HUDEP-2 (cell line): Measurements from ENCODE around the gene CAMK2D.
A peak's percentile ranks its signal among the peaks of the same experiment; 100 is the strongest.
"Not testable (repeated sequence)": the region's sequence is repeated elsewhere in the genome, so short reads cannot be mapped to it uniquely, and the experiment has no call there.

Source experiments
- DNase-seq, 76 experiments: peaks; one replicate each; lab custom pipeline; 2025; ENCODE audit not compliant: unreplicated experiment in 76 of 76; lab: John Stamatoyannopoulos, UW

Gene CAMK2D

DNA sequence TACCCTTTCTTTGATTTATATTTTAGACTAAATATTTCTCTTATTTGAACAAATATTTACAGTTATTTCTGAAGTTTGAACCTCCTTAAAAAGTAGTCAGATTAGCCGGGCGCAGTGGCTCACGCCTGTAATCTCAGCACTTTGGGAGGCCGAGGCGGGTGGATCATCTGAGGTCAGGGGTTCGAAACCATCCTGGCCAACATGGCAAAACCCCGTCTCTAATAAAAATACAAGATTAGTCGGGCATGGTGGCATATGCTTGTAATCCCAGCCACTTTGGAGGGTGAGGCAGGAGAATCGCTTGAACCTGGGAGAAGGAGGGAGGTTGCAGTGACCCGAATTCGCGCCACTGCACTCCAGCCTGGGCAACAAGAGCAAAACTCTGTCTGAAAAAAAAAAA is 2.4 kb upstream of the CAMK2D start:
- DNase-seq: not testable (repeated sequence)

DNA sequence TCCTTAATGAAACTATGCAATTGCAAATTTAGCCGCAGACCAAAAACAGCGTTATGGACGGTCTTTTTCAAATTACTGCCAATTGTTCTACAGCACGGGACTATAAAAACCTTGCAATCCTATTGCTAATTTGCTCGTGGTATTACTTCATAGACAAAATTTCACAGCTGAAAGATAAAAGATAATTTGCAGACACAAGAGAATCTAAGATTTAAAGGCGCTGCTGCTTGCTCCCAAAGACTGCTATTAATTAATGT is 1.4 kb upstream of the CAMK2D start:
- DNase-seq: no peak

DNA sequence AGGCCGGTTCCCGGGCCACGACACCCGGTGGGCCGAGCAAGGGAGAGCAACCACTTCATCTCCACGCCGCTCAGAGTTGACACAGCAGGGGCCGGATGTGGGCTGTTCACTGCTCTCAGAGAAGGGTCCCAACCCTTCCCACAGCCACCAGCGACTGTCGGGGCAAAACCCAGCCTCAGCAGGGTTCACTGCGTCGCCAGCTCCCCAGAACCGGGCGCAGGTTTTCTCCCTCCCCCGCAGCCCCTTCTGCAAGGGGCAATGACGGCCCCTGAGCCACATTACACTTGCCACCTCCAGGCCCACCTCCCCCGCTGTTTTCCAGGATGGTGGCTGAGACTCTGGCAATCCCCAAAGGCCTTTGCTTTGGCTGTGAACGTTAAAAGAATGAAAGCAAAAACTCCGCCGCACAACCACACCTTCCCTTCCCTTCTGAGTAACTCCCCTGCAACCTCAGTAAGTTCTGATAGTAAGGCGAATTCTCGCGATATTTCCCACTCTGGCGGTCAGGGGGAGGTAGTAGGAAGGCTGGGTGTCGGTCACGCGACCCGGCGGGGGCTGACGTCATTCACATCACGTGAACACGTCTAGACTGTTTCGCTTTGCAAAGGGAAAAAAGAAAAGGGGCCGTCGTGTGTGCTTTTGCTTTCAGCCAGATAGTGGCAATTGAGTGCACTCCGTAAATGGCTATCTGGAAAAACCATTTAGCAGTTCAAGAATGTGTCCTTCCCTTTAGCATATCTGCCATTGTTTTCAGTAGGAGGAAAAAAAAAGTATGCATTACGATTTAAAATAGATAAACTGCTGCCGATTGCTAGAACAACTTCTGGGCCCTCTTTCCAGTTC is 869 bp upstream of the CAMK2D start:
- peak in 66 of 76 experiments; percentile 6 to 97 (median 84) for DNase-seq

DNA sequence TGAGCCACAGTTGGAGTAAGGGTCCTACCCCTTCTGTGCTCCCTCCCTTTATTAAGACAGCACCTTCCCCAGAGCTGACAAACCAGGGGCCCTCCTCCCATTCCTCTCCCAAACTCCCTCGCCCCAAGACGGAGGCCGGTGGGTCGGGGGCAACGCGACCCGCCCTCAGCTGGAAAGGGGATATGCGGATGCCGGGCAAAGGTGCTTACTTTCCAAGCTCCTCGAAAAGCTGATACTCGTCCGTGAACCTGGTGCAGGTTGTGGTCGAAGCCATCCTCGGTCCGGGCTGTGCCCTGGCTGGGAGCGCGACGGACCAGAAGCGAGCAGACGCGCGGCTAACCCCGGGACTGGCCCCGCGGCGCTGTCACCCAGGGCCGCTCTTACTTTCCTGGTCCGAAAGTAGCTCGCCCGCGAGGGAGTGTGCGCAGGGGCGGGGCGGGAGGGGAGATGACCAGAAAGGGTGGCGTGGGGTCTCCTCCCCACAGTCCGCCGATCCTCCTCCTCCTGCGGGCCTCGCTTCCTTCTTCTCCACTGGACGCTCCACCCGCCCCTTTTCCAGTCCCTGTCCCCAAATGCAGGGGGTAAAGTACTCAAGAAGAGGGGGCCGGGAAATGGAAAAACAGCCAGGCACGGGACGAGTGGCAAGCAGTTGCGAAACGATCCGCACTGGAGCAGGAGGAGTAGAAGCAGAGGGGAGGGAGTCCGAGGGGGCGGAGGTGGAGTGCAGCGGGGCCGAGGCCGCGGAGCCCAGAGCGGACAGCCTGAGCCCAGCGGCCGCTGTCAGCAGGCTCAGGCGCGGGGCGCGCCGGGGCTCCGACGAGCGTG is 531 bp downstream of the CAMK2D start:
- peak in 18 of 76 experiments; percentile 2 to 48 (median 16) for DNase-seq

DNA sequence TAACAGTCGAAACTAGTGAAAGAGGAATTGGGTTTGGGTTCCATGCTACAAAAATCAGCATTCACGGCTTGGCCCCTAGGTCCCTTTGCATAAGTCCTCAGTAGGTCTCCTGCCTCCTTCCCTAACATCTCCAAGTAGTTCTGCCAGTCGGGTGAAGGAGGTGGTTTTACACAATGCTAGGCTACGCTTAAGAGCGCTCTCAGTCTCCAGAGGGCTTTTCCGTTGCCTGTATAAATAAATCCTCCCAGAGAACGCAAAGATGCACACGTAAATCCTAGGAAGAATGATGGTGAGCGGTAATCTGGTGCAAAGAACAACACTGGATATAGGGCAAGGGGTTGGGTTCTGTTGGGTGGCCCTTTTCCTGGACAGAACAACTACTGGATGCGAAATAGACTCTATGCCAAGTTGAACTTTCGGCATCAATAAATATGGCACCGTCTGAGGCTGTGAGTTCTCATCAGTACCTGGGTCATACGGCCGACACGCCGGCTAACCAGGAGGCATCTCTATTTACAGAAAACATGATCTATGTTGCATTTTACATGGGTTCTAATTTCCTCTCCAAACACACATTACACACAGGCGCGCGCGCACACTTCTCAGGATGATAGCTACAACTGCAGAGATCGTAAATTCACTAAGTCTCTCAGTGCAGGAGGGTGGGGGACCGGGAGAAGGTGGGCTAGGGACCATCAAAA is 1.3 kb downstream of the CAMK2D start:
- DNase-seq: peak in 1 of 76 experiments; percentile 1

DNA sequence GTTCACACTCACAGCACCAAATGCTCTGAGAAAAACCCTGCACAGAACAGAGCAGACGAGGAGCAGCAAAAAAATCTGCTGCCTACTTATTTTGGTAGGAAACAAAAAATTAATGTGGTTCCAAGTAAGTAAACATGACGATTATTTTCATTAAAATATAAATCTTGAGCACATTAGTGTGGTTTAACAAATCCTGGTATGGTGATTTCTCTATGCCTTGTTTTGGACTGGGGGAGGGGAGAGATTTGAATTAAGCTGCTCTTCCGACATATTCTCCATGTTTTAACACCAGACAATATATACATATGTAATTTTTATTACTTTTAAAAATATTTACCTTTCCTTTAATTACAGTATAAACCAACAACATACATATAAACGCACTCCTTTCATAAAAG is 1.8 kb downstream of the CAMK2D start:
- DNase-seq: no peak

DNA sequence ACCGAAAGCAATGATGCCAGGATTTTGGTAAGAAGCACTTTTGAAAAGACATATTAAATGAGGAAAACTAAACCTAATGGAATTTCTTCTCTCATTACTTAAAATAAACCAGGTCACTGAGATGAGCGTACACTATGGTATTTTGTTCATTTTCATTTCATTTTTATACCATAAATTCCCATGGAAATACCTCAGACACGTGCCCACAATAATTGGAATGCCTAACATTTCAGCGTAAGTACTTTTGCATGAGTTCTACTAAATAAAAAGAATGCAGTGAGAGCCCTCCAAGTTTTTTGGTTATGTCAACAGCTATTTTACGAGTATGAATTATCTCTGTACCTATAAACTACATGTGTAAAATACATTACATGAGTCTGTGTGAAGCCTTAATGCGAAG is 3.2 kb downstream of the CAMK2D start:
- no peak for DNase-seq

DNA sequence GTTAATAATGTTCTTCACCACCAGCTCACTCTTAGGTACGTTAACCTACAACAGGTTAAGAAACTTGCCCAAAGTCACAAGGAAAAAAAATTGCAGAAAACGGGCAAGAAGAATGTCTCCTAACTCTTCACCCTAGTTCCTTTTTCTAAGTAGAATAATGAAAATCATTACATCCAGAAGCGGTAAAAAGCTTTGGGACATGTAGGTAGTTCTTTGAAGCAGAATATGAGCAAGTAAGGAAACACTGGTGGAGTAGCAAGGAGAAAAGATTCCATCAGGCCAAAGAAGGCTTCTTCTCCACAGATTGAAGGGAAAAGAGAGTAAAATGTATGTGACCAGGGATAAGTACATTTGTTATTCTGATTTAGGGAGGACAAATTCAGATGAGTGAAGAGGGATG is 4.1 kb downstream of the CAMK2D start:
- no peak for DNase-seq

DNA sequence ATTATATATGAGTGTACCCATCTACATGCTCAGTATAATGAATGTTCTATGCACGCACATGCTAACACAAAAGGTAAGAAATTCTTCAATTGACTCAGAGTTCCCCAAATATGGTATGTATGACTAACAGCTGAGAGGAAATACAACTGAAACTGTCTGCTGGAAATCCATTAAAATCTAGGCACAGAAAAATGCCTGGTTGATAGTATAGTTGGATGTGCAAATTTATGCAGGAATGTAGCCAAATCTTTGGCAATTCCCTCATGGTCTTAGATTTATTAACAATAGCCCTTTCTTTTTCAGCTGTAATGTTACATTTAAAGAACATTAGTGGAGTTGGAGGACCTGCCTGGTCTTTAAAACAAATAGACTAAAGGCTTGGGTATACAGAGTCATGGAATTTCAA is 5.5 kb downstream of the CAMK2D start:
- DNase-seq: no peak

DNA sequence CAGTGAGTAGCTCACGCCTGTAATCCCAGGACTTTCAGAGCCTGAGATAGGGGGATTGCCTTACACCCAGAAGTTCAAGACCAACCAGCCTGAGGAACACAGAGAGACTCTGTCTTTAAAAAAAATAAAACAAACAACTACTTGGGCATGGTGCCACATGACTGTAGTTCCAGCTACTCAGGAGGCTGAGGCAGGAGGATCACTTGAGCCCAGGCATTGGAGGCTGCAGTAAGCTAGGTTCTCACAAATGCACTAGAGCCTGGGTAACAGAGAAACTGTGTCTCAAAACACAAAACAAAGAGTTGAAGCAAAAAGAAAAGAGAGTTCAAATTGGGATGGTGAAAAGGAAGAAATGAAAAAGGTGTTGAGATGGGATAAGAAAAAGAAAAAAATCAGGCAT is 10.8 kb downstream of the CAMK2D start:
- DNase-seq: no peak

DNA sequence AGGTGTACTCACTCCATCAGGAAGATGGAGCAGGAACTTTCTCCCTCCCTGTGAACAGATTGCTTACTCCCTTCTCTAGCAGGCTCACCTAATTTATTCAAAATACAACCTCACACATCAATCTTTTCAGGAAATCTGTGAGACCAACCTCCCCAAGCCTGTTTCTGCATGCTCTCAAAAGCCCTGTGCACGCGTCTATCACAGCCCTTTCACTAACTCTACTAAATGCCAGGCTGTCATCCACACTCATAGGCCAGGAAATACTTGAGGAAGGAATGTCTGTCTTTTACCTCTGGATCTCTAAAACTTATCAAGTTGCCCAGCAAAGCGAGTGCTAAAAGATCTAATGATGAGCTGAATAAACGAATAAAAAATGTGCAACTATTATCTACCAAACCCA is 11.2 kb downstream of the CAMK2D start:
- no peak for DNase-seq

DNA sequence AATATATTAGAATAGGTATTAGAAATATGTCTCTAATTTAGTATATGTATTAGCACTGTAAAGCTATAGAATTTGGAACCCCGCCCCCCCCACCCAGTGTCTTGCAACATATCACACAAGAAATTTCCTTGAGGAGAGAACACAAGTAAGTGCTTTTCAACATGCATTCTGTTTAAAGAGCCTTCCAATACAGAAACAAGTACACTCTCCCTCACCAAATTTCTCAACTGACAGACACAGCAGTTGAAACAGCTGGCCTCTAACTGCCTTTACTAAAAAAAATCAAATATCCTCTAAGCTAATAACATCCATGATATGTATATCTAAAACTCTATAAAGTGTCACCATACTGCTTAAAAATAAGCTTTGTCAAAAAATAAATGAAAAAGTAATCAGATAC is 12.4 kb downstream of the CAMK2D start:
- DNase-seq: no peak

DNA sequence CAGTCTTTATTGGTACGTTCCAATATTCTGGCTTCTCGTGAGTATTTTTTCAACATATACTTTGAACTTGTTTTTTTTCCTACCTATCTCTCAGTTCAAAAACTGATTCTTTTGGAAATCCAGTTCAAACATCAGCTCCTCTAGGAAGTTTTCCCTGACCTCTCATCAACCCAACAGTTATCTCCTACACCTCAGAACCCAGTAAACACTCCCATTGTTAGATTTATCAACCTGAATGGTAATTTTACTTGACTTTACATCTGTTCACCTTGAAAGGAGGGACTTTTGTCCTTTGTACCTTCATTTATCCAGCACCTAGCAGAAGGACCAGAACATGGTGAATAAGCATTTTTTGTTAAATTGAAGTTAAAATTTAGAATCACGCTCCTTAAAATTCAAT is 13.6 kb downstream of the CAMK2D start:
- DNase-seq: no peak

DNA sequence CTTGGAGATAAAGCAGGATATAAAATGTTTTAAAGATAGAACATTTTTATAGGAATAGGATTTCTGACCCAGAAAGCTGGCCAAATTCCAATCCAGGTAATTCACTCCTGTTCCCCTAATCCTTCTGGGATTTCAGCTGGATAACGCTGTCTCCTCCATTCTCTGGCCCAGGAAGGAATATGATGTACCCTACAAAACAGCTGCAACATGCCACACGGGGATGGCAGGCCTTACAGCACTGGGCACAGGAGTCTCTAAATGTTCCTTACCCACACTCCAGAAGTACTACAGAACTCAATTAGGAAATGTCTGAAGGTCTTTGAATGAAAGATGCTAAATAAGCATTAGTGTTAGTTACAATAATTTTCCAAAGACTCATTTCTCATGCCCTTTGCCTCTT is 15.8 kb downstream of the CAMK2D start:
- DNase-seq: no peak

DNA sequence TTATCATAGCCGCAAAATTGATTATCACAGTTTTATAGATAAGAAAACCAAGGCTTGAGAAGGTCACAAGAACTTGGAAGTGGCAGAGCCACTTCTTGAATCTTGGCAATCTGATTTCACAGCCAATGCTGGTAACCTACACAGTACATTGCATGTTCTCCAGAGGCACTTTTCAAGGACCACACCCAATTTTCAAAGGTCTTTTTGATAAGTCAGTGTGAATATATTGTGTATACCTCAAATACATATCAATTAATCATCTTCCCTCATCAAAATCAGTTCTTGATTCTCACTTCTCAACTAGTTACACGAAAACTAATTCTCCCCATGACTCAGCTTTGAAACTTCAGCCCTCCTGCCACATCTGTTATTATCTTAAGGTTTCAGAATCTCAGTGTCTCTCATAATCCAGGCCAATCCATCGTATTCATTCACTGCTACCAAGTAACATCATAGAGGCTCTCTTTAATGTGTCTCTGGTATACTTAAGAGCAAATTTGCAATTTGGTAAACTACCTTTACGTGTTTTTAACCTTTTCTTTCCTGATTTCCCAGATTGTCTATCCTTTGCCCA is 16.8 kb downstream of the CAMK2D start:
- DNase-seq: no peak

DNA sequence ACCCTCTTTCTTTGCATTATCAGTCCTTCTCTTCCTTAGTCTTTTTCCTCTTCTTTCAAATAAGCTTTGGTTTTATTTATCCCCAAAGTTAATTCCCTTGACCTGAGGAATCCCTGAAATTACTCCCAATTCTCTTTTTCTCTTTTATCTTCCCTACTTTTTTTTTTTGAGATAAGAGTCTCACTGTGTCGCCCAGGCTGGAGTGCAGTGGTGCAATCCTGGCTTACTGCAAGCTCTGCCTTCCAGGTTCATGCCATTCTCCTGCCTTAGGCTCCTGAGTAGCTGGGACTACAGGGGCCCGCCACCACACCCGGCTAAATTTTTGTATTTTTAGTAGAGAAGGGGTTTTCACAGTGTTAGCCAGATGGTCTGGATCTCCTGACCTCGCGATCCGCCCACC is 17.8 kb downstream of the CAMK2D start:
- no peak for DNase-seq

DNA sequence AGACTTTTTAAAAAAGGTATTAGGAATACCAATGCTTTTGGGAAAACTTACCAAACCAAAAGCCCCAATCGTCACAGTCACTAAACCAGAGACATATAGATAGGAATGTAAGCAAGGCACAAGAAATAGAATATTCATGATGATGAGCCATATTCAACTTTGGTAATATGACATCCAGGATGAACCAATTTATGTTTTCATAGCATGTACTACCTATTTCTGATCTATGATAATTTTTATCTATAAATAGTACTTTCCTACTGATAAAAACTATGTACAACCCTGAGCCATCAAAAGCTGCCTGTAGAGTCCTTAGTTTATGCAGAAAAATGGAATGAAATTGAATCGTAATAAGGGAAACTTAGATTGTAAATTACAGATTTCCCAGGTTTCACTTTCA is 18.9 kb downstream of the CAMK2D start:
- no peak for DNase-seq

DNA sequence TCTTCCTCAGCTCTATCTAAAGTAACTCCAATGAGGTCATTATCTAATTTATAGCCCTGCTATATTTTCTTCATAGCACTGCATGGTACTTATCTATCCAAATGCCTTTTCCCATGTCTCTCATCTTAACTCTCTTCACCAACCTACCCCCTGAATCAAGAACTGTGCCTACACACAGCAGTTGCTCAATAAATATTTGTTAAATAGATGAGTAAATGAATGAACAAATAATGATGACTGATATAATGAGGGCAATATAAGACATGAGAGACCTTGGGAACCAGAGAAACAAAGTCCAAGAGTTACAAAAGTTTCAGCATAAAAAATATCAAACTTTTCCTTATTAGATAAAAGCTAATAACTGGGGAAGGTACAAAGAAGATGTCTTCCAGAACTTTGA is 19.6 kb downstream of the CAMK2D start:
- DNase-seq: no peak

DNA sequence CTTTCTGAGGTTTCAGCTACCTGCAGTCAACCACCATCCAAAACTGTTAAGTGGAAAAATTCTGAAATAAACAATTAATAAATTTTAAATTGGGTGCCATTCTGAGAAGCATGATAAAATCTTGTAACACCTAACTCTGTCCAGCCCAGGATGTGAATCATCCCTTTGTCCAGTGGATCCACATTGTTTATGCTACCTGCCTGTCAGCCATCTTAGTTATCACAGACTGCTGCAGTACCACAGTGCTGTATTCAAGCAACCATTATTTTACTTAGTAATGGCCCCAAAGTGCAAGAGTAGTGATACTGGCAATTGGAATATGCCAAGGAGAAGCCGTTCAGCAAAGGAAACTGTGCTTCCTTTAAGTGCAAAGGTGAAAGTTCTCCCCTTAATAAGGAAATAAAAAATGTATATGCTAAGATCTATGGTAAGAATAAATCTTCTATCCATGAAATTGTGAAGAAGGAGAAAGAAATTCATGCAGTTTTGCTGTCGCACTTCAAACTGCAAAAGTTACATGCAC is 20.6 kb downstream of the CAMK2D start:
- DNase-seq: no peak

DNA sequence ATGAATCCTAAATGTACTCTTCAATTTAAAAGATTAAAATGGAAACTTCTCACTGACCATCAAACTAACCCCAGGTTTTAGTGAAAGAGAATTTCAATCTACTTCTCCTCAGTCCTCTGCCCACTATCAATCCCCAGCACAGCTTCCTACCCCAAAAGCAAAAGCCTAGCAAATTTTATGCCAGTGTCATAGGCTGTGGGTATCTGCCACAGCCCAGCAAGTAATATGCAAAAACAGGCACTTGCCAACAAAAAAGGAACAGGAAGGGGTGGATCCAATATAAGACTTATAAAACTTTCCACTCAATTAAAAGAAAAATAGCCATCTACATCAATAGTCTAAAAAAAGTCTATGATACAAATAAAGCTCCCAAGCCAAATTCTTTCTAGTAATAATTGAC is 22.3 kb downstream of the CAMK2D start:
- no peak for DNase-seq

DNA sequence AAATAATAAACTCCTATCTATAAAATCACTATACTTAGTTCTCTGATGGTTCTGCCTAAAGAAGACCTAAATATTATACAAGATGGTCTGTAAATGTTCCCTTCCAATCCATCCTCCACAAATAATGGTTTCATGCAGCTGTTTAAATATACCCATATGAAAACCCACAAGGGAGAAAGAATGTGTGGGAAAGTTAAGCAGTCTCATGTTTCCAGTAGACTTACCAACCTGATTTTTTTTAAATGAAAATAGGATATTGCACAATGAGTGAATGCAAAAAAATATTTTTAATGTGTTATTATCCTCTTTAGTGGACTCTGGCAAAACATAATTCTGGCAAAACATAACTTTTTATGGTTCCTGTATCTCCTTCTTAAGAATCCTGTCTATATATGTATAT is 23.3 kb downstream of the CAMK2D start:
- no peak for DNase-seq
